AG04450 (cell line): ENCODE results near the gene ZNF594. TPM values are rescaled to one million over a fixed set of nuclear protein-coding genes. Genes with fewer than 3 reads are reported as not detected.
"Not testable (repeated sequence)": the region's sequence is repeated elsewhere in the genome, so short reads cannot be mapped to it uniquely, and the experiment has no call there.

ENCODE experiments used
- CTCF ChIA-PET: fragments of 300-600, 350-600 bp; formaldehyde crosslinking; extraction: SDS; loops from one replicate; lab custom pipeline; 2022; ENCODE audit warnings: antibody characterized with exemption, inconsistent platforms; lab: Charles Lee
- POLR2A ChIA-PET: fragments of 350-600 bp; formaldehyde crosslinking; extraction: SDS; loops from one replicate; lab custom pipeline; 2021; ENCODE audit warnings: antibody characterized with exemption, inconsistent platforms; lab: Yijun Ruan, JAX
- DNase-seq: peaks from one replicate; pipeline ENCODE4 v3.0.0-alpha.2; 2011; ENCODE audit warnings: low read depth, low spot score
- H3K27ac ChIP-seq: one replicate; pipeline ENCODE4 v1.5.1; 2012; ENCODE audit warnings: low read depth, low read length, control low read depth
- H3K27me3 ChIP-seq: one replicate; pipeline ENCODE4 v1.6.0; 2012; ENCODE audit warnings: low read length; ENCODE audit not compliant: control insufficient read depth, insufficient read depth
- H3K4me3 ChIP-seq: 2 replicates; pipeline ENCODE4 v1.5.1; 2011; ENCODE audit warnings: mild to moderate bottlenecking, low read depth, low read length, control low read depth
- H3K9me3 ChIP-seq: 2 replicates; pipeline ENCODE4 v1.5.1; 2012; ENCODE audit warnings: low read length; ENCODE audit not compliant: control insufficient read depth, insufficient read depth
- polyA plus RNA-seq: library from polyadenylated mRNA; depleted of rRNA; stranded (reverse); fragments of >200 nt; gene quantifications from 2 replicates; pipeline ENCODE4 v1.2.3, GENCODE V29; 2011
- TF ChIP-seq, protein P1 (sequence below): IDR thresholded peaks from 2 replicates; pipeline ENCODE4 v1.5.1; 2011; ENCODE audit warnings: low read depth, low read length, control low read depth, inconsistent platforms

The ZNF594 gene
- polyA plus RNA-seq, 1 experiment, result 4.5 TPM

DNA sequence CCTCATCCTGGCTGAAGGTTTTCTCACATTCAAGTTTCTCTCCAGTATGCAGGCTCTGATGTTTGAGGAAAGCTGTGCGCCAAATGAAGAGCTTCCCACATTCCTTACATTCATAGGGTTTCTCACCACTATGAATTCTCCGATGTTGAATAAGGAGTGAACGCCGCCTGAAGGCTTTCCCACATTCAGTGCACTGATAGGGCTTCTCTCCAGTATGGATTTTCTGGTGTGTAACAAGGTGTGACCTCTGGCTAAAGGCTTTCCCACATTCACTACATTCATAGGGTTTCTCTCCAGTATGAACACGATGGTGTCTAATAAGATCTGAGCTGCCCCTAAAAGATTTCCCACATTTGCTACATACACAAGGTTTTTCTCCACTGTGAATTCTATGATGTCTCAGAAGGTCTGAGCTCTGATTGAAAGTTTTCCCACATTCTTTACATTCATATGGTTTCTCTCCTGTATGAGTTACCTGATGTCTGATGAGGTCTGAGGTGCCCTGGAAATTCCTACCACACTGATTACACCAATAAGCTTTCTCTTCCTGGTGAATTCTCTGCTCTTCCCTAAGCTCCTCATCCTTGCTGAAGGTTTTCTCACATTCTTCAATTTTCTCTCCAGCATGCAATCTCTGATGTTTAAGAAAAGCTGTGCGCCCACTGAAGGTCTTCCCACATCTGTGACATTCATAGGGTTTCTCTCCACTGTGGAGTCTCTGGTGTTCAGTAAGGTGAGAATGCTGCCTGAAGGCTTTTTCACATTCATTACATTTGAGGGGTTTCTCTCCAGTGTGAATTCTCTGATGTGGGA, 8.9 kb downstream of the ZNF594 start:
- Histone ChIP-seq H3K4me3 (no peak overlapping the region), H3K27me3 (no peaks in the 10 kb centered on the region), H3K9me3 (peaks cover 74% of the 10 kb centered on the region), H3K27ac (no peak overlapping the region)
- TF ChIP-seq, protein P1, sequence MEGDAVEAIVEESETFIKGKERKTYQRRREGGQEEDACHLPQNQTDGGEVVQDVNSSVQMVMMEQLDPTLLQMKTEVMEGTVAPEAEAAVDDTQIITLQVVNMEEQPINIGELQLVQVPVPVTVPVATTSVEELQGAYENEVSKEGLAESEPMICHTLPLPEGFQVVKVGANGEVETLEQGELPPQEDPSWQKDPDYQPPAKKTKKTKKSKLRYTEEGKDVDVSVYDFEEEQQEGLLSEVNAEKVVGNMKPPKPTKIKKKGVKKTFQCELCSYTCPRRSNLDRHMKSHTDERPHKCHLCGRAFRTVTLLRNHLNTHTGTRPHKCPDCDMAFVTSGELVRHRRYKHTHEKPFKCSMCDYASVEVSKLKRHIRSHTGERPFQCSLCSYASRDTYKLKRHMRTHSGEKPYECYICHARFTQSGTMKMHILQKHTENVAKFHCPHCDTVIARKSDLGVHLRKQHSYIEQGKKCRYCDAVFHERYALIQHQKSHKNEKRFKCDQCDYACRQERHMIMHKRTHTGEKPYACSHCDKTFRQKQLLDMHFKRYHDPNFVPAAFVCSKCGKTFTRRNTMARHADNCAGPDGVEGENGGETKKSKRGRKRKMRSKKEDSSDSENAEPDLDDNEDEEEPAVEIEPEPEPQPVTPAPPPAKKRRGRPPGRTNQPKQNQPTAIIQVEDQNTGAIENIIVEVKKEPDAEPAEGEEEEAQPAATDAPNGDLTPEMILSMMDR, result no peak
- DNase-seq, result no peak
- ChIA-PET CTCF (interaction anchor here (0.9 kb wide), 1 partner anchor 9 kb away, joined by 3 read pairs; the partner anchor contains the start of gene ZNF594), POLR2A (no interaction called here)

DNA sequence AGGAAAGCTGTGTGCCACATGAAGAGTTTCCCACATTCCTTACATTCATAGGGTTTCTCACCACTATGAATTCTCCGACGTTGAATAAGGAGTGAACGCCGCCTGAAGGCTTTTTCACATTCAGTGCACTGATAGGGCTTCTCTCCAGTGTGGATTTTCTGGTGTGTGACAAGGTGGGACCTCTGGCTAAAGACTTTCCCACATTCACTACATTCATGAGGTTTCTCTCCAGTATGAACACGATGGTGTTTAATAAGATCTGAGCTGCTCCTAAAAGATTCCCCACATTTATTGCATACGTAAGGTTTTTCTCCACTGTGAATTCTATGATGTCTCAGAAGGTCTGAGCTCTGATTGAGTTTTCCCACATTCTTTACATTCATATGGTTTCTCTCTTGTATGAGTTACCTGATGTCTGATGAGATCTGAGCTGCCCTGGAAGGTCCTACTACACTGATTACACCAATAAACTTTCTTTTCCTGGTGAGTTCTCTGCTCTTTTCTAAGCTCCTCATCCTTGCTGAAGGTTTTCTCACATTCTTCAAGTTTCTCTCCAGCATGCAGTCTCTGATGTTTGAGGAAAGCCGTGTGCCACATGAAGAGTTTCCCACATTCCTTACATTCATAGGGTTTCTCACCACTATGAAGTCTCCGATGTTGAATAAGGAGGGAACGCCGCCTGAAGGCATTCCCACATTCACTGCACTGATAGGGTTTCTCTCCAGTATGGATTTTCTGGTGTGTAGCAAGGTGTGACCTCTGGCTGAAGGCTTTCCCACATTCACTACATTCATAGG, 10.0 kb downstream of the ZNF594 start:
- Histone ChIP-seq H3K27ac (no peak overlapping the region), H3K4me3 (no peak overlapping the region), H3K9me3 (peaks cover 74% of the 10 kb centered on the region), H3K27me3 (no peaks in the 10 kb centered on the region)
- ChIA-PET POLR2A (no interaction called here), CTCF (interaction anchor here (0.9 kb wide), 1 partner anchor 10 kb away, joined by 3 read pairs; the partner anchor contains the start of gene ZNF594)
- TF ChIP-seq, protein P1, result no peak
- no peak for DNase-seq

DNA sequence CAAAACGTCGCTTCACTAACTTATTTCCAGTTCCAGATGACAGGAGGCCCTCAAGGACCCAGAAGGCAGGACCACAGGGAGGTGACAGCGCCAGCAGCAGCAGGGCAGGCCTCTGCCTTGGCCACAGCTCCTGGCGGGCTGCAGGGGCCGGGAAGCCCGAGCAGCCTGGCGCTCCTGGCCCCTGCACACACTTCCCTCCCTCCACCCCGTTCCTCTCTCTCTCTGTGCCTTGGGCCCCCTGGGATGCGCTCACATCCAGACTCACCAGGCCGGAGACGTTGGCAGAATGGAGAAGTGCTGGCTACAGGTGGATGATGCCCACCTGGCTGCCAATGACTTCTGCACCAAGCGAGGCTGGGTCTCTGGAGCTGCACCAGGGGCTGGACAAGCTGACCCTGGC, 12.7 kb downstream of the ZNF594 start:
- peaks cover 68% of the 10 kb centered on the region for H3K9me3 ChIP-seq
- no peak overlapping the region for H3K4me3 ChIP-seq
- no peak for DNase-seq
- H3K27ac ChIP-seq, result no peak overlapping the region
- no peaks in the 10 kb centered on the region for H3K27me3 ChIP-seq
- TF ChIP-seq, protein P1, result no peak
- POLR2A ChIA-PET, result no interaction called here
- CTCF ChIA-PET, result no interaction called here

DNA sequence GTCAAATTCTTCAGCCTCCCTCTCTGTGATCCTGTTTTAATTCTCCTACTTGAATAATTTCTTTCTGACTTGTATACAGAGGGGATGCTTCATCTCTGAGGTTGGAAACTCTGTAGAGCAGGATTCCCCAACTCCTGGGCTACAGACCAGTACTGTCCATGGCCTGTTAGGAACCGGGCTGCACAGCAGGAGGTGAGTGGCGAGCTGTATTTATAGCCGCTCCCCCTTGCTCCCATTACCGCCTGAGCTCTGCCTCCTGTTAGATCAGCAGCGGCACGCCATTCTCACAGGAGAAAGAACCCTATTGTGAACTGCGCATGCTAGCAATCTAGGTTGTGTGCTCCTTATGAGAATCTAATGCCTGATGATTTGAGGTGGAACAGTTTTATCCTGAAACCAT, 16.6 kb downstream of the ZNF594 start:
- POLR2A ChIA-PET, H3K4me3 ChIP-seq, DNase-seq, CTCF ChIA-PET, H3K27me3 ChIP-seq, H3K27ac ChIP-seq: not testable (repeated sequence)
- peaks cover 40% of the 10 kb centered on the region for H3K9me3 ChIP-seq

DNA sequence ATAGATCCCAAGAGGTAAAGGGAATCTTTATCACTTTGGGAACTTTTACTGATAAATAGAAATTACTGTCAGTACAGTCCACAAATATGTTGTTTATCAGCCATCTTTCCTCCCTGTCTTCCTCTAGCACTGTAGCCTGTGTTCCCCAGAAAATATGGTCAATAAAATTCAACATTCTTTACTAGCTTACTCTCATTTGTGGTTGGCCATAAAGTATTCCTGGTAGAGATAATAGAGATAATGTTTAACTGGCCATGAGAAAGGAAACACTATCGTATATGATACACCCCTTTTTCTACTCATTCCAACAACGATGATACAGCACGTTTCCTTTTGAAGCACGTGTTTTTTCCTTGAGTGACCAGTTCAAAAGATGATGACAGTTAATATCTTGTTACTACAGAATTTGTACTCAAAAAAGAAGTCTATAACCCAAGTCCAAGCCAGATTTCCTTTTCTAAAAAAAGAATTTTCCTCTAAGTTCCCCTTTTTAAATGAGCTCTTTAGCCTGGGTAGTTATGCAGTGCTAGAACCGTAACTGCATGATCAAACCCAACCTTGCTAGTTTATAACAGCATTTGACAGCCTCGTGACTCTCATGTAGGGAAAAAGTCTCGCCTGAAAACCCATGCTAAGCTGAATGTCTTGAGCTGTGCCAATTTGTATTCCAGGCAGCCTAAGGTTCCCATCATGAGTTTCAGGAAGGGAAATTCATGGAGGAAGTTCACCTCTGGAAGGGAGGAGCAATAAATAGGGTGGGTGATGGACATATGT, 25.7 kb downstream of the ZNF594 start:
- H3K27me3 ChIP-seq, H3K27ac ChIP-seq, POLR2A ChIA-PET, CTCF ChIA-PET, DNase-seq, H3K9me3 ChIP-seq, H3K4me3 ChIP-seq: not testable (repeated sequence)
